Ascending aorta (tissue), 2 donors: ENCODE results near the gene MAN2C1. TPM values are rescaled to one million over a fixed set of nuclear protein-coding genes. Genes with fewer than 3 reads are reported as not detected.

ENCODE experiments used
- DNase-seq, 2 donors: peaks; one replicate each; pipeline ENCODE4 v3.0.0-alpha.2; 2019; ENCODE audit warnings: low spot score in 2 of 2
- H3K27ac ChIP-seq, 2 donors: fragments of 200-600 bp; sonication (generic); one replicate each; pipeline ENCODE4 v1.5.1; 2016 to 2017; ENCODE audit warnings: mild to moderate bottlenecking in 1 of 2
- H3K27me3 ChIP-seq: fragments of 200-600 bp; sonication (generic); one replicate; pipeline ENCODE4 v1.5.1; 2017
- H3K36me3 ChIP-seq, 2 donors: fragments of 200-600 bp; sonication (generic); one replicate each; pipeline ENCODE4 v1.5.1; 2016
- H3K4me1 ChIP-seq, 2 donors: fragments of 200-600 bp; sonication (generic); one replicate each; pipeline ENCODE4 v1.5.1; 2016 to 2017; ENCODE audit warnings: mild to moderate bottlenecking in 1 of 2
- H3K4me3 ChIP-seq, 2 donors: fragments of 200-600 bp; sonication (generic); one replicate each; pipeline ENCODE4 v1.5.1; 2016 to 2017; ENCODE audit warnings: mild to moderate bottlenecking in 1 of 2
- H3K9me3 ChIP-seq, 2 donors: fragments of 200-600 bp; sonication (generic); one replicate each; pipeline ENCODE4 v1.5.1; 2016
- CTCF ChIP-seq, 3 experiments: fragments of 200-600 bp in 2 of 3; fragments of 450-650 bp in 1 of 3; sonication (generic) in 2 of 3; IDR thresholded peaks; one replicate each; pipeline ENCODE4 v1.5.1; 2016 to 2019; ENCODE audit warnings: antibody characterized with exemption in 3 of 3, mild to moderate bottlenecking in 1 of 3, moderate library complexity in 1 of 3
- intact Hi-C: fragments of 100-400 bp; cut with DNase I; formaldehyde crosslinking; loops from one replicate; pipeline ENCODE4 v1.15.1; 2023
- total RNA-seq: library from RNA; depleted of rRNA; stranded (reverse); fragments of >200 nt; gene quantifications from one replicate; pipeline ENCODE4 v1.1.0, GENCODE V29; 2016

Gene MAN2C1
- total RNA-seq, 1 donor from 2014 or later: 447 TPM

- no peak overlapping the region for H3K4me3 ChIP-seq
- no peaks in the 10 kb centered on the region for H3K9me3 ChIP-seq
- peaks cover 43 to 70% of the 10 kb centered on the region in 2 donors for H3K36me3 ChIP-seq
- intact Hi-C loops: no loop called here
- DNase-seq: no peak
- H3K4me1 ChIP-seq: no peaks in the 10 kb centered on the region
- no peaks in the 10 kb centered on the region for H3K27me3 ChIP-seq
- no peak for TF ChIP-seq CTCF (IDR thresholded peaks at IDR 0.05)
- H3K27ac ChIP-seq: no peak overlapping the region
These were observed 11.9 kb downstream of the MAN2C1 start for GRCh38 chr15:75356517-75356916.

- intact Hi-C loops: no loop called here
- peaks cover 38 to 65% of the 10 kb centered on the region in 2 donors for H3K36me3 ChIP-seq
These were observed 12.4 kb downstream of the MAN2C1 start for GRCh38 chr15:75356006-75356405.

DNA sequence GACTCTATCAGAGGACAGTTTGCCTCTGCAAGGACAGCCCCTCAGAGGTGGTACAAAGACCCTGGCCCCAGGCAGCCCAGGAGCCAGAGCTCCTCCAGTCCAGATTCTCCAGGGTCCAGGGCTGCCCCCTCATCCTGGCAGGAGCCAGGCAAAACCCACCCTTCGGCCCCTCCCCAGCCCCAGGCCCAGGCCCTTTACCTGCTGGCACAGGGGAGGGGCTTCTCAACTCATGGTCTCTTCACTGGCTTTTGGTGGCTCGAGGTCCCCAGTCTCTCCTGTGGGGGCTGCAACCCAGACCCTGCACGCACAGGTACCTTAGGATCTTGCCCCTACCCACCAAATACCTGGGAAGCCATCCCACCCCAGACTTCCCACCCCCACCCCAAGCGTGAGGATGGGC lies 13.0 kb downstream of the MAN2C1 start:
- no peaks in the 10 kb centered on the region for H3K27me3 ChIP-seq
- no peak for DNase-seq
- H3K9me3 ChIP-seq: no peaks in the 10 kb centered on the region
- H3K36me3 ChIP-seq: peaks cover 36 to 58% of the 10 kb centered on the region in 2 donors
- H3K27ac ChIP-seq: no peak overlapping the region
- H3K4me1 ChIP-seq: no peaks in the 10 kb centered on the region
- intact Hi-C loops: no loop called here
- no peak overlapping the region for H3K4me3 ChIP-seq
- TF ChIP-seq CTCF (IDR thresholded peaks at IDR 0.05): no peak

More at GRCh38 chr15:75356006-75356405, 12.4 kb downstream of the MAN2C1 start:
- H3K27me3 ChIP-seq: no peaks in the 10 kb centered on the region
- H3K4me3 ChIP-seq: no peak overlapping the region
- no peak for DNase-seq
- no peaks in the 10 kb centered on the region for H3K9me3 ChIP-seq
- no peak overlapping the region for H3K27ac ChIP-seq
- H3K4me1 ChIP-seq: no peaks in the 10 kb centered on the region
- no peak for TF ChIP-seq CTCF (IDR thresholded peaks at IDR 0.05)

- Histone ChIP-seq H3K27me3 (no peaks in the 10 kb centered on the region), H3K27ac (no peak overlapping the region), H3K36me3 (peaks cover 33 to 51% of the 10 kb centered on the region in 2 donors), H3K4me1 (no peaks in the 10 kb centered on the region), H3K4me3 (no peak overlapping the region), H3K9me3 (no peaks in the 10 kb centered on the region)
- DNase-seq: no peak
- intact Hi-C loops: no loop called here
- no peak for TF ChIP-seq CTCF (IDR thresholded peaks at IDR 0.05)
These were observed 14.0 kb downstream of the MAN2C1 start for GRCh38 chr15:75354454-75354853.

DNA sequence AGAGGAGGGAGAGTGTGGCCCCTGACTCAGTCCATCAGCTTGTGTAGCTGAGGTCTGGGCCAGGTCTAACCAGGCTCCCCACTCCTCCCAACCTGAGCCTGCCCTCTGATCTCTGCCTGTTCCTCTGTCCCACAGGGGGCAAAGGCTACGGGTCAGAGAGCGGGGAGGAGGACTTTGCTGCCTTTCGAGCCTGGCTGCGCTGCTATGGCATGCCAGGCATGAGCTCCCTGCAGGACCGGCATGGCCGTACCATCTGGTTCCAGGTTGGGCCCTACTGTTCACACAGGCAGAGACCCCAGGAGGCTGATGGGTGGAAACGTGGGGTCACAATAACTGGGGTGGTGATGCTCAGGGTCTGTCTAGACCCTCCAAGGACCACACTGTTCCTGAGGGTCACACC lies 14.8 kb downstream of the MAN2C1 start:
- no peak overlapping the region for H3K27ac ChIP-seq
- DNase-seq: no peak
- intact Hi-C loops: no loop called here
- H3K4me1 ChIP-seq: peaks cover 4 to 6% of the 10 kb centered on the region in 2 donors
- H3K4me3 ChIP-seq: no peak overlapping the region
- no peak for TF ChIP-seq CTCF (IDR thresholded peaks at IDR 0.05)
- no peaks in the 10 kb centered on the region for H3K9me3 ChIP-seq
- H3K36me3 ChIP-seq: peaks cover 25 to 43% of the 10 kb centered on the region in 2 donors
- no peaks in the 10 kb centered on the region for H3K27me3 ChIP-seq
